ENCODE data around the gene PTTG1IP.

PTTG1IP gene

GRCh38 chr21:44854391-44854663, 19.2 kb downstream of the PTTG1IP start:
- in situ Hi-C loops (cut with HindIII; ENCODE audit: low pct_ligation_motif_present, low pct_unique_long_range_greater_than_20kb, low sequenced_read_pairs): no loop called here
- DNase-seq: no peak

GRCh38 chr21:44853601-44854390, 19.7 kb downstream of the PTTG1IP start:
- in situ Hi-C loops (cut with HindIII; ENCODE audit: low pct_ligation_motif_present, low pct_unique_long_range_greater_than_20kb, low sequenced_read_pairs): no loop called here
- DNase-seq: no peak

DNA sequence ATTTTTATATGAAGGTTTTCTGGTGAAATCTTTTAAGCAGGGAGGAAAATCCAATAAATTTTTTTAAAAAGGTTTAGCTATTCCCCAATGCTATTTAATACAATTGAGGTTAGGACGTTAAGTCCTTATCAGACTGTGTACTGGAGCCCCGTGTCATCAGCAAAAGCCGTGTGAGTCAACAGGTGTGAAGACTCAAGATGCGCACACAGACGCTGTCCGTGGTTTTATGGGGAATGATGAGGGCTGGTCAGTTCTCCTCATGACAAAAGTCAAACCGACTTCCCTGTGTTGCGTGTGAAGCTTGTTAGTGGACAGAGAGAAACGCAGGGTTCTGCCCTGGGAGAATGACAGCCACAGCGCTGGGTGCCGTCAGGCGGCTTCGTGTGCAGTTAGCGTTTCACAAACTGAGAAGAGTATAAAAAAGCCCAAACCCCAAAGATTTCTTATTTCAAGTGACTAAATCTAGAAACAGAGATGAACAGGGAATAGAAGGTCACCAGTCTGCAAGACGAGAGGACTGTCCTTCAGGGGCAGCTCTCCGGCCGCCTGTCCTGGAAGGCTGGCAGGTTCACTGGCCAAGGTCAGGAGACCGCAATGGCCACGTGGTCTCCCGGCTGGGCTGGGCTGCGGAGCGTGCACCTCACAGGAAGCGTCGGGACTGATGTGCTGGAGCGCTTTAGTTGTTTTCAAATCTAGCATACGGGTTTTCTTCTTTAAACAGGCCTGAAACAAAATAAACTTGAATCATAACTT, 22.4 kb downstream of the PTTG1IP start:
- in situ Hi-C loops (cut with HindIII; ENCODE audit: low pct_ligation_motif_present, low pct_unique_long_range_greater_than_20kb, low sequenced_read_pairs): no loop called here

GRCh38 chr21:44850208-44850800, 23.2 kb downstream of the PTTG1IP start:
- no peak for DNase-seq
- in situ Hi-C loops (cut with HindIII; ENCODE audit: low pct_ligation_motif_present, low pct_unique_long_range_greater_than_20kb, low sequenced_read_pairs): no loop called here

More for the DNA sequence above, 22.4 kb downstream of the PTTG1IP start:
- no peak for DNase-seq

DNA sequence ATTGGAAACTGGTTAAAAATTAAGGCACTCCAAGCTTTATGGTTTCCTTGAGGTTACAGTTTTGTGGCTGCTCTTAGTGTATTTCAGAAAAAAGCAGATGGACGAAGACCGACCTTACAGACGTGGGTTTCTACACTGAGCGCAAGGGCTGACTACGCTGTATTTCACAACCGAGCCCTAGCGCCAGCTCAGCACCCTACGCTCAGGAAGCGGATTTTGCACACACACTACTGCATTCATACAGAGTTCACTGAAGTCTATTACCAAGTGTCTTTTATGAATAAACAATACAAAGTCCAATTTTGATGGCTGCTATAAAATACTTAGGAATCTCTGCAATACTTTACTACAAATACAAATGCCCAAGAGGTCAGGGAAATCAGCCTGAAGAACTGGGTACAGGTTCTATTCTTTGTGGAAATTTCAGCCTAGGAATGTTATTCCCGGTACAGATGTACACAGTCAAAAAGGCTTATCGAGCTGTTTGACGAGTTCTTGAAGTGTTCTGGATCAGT, 23.8 kb downstream of the PTTG1IP start:
- no peak for DNase-seq
- in situ Hi-C loops (cut with HindIII; ENCODE audit: low pct_ligation_motif_present, low pct_unique_long_range_greater_than_20kb, low sequenced_read_pairs): no loop called here

DNA sequence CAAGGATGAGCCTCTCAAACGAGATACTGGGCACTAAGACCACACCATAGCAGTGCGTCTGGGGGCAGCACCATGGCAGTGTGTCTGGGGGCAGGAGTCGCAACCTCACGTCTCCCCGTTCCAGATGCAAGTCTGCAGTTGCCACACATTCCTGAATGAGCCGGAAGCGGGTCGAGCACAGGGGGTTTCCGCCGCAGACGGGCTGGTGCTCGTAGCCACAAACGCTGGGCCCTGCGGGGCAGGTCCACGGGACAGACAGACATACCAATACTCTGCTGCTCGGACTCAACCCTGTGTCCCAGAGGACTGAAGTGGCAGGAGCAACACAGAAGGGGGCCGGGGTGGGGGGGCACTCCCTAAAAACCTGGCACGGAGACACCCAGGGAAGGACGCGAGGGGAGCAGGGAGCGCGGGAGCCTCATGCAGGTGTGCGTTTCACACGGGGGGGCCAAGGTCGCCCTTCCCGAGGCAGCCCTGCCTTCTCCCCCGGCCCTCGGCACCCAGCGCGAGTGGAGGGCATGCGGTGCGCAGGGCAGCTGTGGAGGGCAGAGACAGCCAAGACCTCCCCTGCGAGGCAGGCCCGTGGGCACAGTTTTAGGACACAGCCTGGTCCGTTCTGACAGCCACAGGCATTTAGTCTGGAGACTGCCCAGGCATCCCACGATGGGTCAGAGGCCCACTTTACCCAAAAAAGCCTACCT, 24.5 kb downstream of the PTTG1IP start:
- no peak for DNase-seq
- in situ Hi-C loops (cut with HindIII; ENCODE audit: low pct_ligation_motif_present, low pct_unique_long_range_greater_than_20kb, low sequenced_read_pairs): no loop called here

GRCh38 chr21:44847261-44848056, 26.0 kb downstream of the PTTG1IP start:
- in situ Hi-C loops (cut with HindIII; ENCODE audit: low pct_ligation_motif_present, low pct_unique_long_range_greater_than_20kb, low sequenced_read_pairs): no loop called here
- no peak for DNase-seq

GRCh38 chr21:44846485-44847260, 26.8 kb downstream of the PTTG1IP start:
- peak; percentile 64 for DNase-seq
- in situ Hi-C loops (cut with HindIII; ENCODE audit: low pct_ligation_motif_present, low pct_unique_long_range_greater_than_20kb, low sequenced_read_pairs): no loop called here

DNA sequence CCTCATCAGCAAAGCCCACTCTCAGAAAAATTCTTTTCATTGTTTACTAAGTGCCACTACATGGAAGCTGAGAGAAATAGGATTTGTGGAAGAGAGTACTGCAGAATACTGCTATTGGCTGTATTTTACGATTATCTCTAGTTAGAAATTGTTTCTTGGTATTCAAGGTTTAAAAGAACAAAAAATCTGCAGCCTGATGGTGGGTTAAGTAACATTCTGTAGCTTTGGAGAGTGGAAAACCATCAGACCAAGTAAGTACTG, 27.3 kb downstream of the PTTG1IP start:
- in situ Hi-C loops (cut with HindIII; ENCODE audit: low pct_ligation_motif_present, low pct_unique_long_range_greater_than_20kb, low sequenced_read_pairs): no loop called here
- DNase-seq: no peak

DNA sequence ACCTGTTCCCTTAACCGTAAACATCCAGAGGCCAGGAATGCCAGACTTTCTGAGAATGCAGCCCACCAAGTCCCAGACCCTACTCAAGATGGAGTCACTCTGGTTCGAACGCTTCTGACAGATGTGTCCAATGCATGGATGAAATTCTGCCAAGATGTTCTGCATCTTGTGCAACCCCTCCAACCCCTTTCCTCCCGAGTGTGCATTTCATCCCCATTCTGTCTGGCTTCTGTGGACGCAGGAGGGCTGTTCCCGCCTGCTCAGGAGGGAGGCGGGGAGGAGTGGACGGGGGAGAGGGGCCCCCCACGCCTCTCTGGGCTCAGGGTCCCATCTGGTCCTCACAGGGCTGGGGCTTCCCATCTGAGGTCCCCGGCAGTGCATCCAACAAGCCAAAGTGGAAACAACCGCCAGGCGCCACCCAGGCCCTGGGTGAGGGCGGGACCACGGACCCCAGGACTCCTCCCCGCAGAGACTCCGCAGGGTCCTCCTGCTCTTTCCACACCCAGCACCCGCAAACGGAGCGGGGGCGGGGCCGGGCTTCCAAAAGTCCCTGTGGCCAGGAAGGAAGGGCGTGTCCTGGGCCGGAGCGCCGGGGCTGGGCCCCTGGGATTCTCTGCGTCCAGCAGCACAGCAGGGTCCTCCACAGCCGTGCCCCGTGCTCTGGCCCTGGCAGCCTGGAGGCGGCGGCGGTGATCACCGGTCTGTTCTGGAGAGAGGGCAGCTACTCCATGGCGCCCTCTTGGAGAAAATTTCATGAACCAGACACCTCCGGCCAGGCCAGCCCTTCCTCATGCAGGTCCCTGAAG, 27.9 kb downstream of the PTTG1IP start:
- DNase-seq: peak; percentile 86
- in situ Hi-C loops (cut with HindIII; ENCODE audit: low pct_ligation_motif_present, low pct_unique_long_range_greater_than_20kb, low sequenced_read_pairs): no loop called here

- no peak for DNase-seq
- in situ Hi-C loops (cut with HindIII; ENCODE audit: low pct_ligation_motif_present, low pct_unique_long_range_greater_than_20kb, low sequenced_read_pairs): no loop called here
Observed at GRCh38 chr21:44844256-44844655, 29.2 kb downstream of the PTTG1IP start.

GRCh38 chr21:44842721-44843445, 30.6 kb downstream of the PTTG1IP start:
- DNase-seq: no peak
- in situ Hi-C loops (cut with HindIII; ENCODE audit: low pct_ligation_motif_present, low pct_unique_long_range_greater_than_20kb, low sequenced_read_pairs): no loop called here

DNA sequence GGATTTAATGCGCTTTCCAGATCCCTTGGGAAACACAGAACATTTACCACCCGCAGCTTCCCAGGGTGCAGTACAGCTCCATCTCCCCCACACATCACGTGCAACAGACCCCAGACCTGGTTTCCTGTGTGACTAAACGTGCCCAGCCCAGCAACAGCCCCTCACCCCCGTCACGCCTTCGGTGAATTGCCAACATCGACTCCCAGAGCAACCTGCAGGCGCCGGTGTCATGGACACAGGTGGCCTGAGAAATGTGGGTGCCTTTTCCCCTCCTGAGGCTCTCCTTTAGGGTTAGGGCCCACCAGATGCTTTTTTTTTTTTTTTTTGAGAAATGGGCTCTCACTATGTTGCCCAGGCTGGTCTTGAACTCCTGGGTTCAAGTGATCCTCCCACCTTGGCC, 31.4 kb downstream of the PTTG1IP start:
- no peak for DNase-seq
- in situ Hi-C loops (cut with HindIII; ENCODE audit: low pct_ligation_motif_present, low pct_unique_long_range_greater_than_20kb, low sequenced_read_pairs): no loop called here

GRCh38 chr21:44840771-44841170, 32.7 kb downstream of the PTTG1IP start:
- in situ Hi-C loops (cut with HindIII; ENCODE audit: low pct_ligation_motif_present, low pct_unique_long_range_greater_than_20kb, low sequenced_read_pairs): no loop called here
- no peak for DNase-seq

GRCh38 chr21:44838951-44839350, 34.5 kb downstream of the PTTG1IP start:
- in situ Hi-C loops (cut with HindIII; ENCODE audit: low pct_ligation_motif_present, low pct_unique_long_range_greater_than_20kb, low sequenced_read_pairs): no loop called here

GRCh38 chr21:44838039-44838895, 35.2 kb downstream of the PTTG1IP start:
- DNase-seq: no peak
- in situ Hi-C loops (cut with HindIII; ENCODE audit: low pct_ligation_motif_present, low pct_unique_long_range_greater_than_20kb, low sequenced_read_pairs): no loop called here

More at GRCh38 chr21:44838951-44839350, 34.5 kb downstream of the PTTG1IP start:
- no peak for DNase-seq

Data from ACHN (cell line).